ENCODE measurements around the gene DNAI2.

DNA sequence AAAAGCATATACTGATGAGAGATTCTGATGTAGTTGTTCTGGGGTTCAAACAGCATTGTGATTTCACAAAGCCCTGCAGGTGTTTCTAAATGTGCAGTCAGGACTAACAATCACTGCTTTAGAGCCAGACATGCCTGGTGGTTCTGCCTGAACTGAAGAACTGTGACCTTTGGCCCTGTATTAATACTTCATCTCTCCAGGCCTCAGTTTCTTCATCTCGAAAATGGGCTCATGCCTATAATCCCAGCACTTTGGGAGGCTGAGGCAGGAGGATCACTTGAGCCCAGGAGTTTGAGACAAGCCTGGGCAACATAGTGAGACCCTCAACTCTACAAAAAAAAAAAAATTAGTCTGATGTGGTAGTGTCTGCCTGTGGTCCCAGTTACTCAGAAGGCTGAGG lies 3.9 kb downstream of the DNAI2 start:
- TF ChIP-seq, protein P1, sequence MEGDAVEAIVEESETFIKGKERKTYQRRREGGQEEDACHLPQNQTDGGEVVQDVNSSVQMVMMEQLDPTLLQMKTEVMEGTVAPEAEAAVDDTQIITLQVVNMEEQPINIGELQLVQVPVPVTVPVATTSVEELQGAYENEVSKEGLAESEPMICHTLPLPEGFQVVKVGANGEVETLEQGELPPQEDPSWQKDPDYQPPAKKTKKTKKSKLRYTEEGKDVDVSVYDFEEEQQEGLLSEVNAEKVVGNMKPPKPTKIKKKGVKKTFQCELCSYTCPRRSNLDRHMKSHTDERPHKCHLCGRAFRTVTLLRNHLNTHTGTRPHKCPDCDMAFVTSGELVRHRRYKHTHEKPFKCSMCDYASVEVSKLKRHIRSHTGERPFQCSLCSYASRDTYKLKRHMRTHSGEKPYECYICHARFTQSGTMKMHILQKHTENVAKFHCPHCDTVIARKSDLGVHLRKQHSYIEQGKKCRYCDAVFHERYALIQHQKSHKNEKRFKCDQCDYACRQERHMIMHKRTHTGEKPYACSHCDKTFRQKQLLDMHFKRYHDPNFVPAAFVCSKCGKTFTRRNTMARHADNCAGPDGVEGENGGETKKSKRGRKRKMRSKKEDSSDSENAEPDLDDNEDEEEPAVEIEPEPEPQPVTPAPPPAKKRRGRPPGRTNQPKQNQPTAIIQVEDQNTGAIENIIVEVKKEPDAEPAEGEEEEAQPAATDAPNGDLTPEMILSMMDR (IDR thresholded peaks at IDR 0.05; ENCODE audit: low read length), result no peak
- TF ChIP-seq EZH2 (IDR thresholded peaks at IDR 0.05; ENCODE audit: borderline replicate concordance, low read length), result no peak
